ENCODE data around the gene SCIN.

Gene SCIN

DNA sequence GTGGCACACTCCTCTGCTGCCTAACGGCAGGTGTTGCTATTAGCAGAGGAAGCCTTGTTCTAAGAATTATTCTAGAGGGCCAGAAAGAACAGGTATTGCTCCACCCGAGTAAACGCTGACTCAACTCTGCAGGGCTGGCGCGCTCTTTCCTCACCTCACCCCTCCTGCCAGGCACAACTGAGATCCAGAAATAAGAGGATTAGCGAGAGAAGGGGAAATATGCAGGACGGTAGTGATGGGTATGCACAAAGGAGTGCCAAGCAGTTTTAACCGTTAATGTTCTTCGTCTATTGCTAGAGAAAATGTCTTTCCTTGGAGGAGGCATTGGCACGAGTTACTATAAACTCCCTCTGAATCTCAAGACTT, 369 bp upstream of the SCIN start:
- no peak for DNase-seq

DNA sequence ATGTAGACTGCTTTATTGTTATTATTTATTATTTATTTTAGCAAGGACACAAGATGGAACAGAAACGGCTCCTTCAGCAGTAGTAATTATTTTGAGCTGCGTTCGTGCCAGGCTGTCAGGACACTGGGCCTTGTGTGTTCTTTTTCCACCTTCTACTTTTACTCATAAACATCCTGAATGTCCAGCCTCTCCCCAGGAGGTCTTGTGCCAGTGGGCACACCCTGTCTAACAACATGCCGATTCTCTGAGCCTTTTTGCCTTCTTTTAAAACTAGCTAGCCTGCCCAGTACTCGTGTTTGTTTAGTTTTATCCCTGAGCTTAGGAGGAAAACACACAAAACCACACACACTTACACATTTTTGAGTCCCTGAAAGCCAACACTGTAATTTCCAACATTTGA, 1.2 kb downstream of the SCIN start:
- DNase-seq = no peak

DNA sequence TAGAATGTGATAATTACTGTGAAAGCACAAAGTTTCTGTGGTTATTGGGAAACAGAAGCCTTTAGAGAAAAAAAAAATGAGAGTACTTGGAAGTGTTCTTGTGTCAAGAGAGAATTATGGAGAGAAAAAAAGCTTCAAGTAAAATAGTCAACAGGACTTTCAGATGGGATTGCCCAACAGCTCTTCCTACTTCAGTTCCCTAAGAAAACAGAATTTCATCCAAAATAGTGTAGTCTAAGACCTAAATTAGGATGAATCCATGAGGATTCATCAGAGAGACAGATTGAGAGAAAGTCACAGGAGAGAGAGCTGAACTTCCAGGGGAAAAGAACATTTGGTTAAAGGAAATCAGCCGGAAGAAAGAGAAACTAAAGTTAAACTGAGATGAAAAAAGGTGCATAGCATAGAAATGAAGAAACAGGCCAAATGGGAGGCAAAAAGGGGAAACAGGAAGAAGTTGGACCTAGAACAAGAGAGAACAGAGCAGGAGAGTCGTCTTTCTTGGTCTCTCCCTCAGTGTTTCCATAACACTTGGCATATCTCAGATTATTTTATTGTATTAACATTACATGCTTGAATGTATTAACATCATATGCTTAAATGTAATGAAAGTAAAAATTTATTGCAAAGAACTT, 2.5 kb downstream of the SCIN start:
- no peak for DNase-seq

DNA sequence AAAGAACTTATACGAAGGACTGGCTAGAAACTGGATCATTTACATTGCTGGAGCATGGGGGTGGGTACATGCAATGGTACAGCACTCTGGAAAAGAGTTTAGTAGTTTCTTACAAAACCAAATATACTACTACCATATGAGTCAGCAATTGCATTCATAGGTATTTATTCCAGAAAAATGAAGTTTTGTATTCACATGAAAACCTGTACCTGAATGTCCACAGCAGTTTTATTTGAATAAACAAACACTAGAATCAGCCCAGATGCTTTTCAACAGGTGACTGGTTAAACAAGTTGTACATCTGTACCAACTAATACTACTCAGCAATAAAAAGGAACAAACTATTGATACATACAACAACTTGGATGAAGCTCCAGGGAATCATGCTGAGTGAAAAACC, 3.4 kb downstream of the SCIN start:
- DNase-seq = no peak

DNA sequence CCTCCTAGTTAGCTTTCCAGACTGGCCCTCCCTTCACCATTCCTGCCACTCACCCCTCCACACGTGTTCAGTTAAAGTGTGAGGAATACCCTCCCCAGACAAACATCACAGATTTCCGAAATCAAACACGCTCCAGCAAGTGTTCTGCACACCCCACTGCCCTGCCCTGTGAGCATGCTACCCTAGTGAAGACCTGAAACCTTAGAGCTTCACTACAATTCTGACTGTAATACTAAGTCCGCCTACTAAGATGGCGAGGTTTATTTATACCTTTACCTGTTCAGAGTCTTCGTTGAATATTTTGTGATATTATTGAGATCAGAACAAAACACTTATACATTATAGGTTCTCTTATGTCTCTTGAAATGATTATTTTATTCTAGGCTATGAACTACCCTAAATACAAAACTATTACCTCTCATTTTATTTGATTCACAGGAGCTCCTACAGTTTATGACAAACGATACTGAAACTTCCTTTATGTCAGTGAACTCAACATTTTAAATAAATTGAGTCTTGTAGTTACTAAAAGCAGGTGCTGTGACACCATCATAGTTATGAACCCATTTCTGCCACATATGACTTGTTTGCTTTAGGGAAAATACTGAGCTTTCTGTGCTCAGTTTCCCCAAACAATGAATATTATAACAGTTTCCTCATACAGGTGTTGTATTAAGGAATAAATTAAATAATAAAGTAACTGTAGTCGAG, 8.6 kb downstream of the SCIN start:
- no peak for DNase-seq

DNA sequence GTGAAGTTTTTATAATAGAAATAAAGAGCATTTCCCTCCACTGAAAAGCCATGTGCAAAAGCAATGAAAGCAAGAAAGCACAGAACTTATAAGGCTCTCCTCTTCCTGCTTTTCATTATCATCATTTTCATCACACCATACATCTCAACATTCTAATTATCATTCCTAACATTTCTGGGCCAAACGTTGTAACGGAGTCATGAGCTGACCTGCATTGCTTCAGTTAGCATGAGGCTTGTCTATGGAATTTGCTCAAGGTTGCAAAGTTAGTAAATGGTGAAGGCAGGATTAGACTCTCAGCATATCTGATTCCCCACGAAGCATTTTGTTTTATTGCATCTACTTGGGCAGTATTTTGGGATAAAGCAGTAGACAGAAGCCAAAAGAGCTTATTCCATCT, 11.4 kb downstream of the SCIN start:
- no peak for DNase-seq

DNA sequence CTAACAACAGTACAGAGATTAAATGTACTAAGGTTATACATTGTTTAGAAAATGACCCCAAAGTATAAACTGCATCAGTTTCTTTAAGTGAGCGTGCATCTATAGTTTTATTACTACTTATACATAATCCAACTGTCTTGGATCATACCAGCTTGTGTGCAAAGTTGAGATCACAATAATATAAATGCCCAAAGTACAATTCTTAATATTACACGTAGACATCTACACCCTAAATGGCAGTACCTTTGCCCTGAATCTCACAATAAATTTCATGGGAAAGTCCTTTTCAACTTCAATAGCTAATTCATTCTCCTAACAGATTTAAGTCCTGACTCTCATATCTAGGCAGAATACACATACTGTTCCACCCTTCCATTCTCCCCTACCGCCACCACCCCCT, 11.8 kb downstream of the SCIN start:
- no peak for DNase-seq

DNA sequence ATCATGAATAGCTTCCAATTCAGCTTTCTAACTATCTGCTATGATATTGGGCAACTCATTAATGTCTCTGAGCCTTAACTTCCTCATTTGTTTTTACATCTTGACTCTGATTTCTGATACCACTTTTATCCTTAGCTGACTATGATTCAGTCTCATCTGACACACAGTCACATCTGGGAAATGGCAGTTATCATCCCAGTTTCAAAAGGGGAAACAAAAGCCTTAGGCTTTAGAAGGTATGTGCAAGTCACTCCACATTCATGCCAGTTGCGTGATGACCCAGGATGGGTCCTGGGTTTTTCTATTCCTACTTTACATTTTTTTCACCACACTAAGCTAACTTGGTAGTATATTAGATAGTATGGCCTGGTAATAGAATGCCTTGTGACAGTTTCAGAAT, 12.7 kb downstream of the SCIN start:
- no peak for DNase-seq

DNA sequence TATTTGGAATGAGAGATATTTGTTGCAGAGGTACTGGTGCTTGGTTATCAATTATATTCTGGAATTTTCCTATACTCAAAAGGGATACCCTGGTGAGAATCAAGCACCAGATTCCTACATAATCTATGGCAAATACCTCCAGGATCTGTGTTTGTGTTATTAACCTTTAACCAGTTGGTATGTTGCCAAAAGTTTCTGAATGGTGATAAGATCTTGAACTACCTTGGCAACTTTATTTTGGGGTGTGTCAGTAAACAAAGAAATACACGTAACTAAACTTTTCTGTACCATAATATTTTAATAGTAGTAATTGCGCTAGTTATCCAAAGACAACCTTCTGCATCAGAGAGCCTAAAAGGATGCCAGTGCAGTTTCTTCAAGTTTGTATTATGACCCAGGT, 13.4 kb downstream of the SCIN start:
- no peak for DNase-seq

DNA sequence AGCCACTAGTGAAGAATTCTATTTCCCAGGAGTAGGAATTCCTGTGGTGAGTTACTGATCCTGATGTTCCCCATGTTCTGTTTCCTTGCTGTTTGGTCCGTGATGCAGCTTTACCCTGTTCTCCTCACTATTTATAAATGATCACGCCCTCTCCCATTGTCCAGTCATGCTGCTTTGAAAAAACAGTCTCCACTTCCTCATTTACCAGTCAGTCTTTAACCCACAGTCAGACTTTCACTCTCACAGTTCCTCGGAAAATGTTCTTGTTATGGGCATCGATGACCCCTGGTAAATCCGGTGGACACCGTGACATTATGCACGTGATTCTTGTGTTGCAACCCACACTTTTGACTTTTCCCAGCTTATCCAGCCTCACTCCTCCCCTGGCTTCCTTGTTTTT, 14.4 kb downstream of the SCIN start:
- DNase-seq = no peak

DNA sequence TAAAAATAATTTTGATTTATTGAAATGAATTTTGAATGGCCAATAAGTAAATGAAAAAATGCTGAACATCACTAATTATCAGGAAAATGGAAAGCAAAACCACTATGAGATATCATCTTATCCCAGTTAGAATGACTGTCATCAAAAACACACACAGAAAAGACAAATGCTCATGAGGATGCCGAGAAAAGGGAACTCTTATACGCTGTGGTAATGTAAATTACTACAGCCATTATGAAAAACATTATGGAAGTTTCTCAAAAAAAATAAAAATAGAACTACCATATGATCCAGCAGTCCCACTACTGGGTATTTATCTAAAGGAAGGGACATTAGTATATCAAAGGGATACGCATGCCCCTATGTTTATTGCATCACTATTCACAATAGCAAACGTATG, 15.8 kb downstream of the SCIN start:
- DNase-seq = no peak

DNA sequence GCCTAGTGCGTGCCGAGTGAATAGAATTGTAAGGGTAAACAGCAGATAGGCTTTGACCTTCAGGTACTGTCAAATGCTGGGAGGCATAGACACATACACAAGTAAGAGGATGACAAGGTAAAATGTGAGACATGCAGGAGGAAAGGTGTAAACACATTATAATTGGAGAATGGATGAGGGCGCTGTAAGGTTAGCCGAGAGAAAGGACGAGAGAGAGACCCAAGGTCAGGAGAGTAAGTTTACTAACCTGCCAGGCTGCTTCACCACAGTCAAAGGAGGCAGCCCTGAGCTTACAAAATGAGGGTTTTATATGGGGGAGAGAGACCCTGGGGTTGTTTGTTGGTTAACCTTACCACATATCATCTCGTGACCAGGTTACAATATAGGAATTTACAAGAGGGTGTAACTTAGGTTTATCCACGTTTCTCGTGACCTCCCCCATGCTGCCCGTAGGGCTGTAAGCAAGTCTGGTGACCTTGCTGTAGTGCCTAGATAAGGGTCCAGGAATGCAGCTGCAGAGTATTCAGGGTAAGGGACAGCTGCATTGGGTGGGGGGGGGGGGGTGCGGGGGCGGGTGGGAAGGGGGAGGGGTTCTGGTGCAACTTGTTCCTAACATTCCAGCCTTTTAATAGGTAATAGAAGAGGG, 17.9 kb downstream of the SCIN start:
- no peak for DNase-seq

DNA sequence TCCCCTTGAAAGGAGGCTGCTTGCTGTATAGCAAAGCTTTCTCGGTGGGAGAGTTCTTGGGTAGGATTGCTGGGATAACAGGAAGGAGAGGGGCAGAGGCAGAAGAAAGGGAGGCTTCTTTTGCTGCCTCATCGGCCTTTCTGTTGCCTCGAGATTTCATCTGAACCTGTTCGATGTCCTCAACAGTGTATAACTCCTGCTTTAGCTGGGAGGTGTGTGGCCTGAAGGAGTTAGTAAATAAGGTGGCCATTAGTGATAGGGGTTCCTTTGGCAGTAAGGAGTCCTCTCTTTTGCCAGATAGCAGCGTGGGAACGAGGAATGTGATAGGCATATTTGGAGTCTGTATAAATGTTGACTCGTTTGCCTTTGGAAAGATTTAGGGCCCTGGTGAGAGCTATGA, 20.0 kb downstream of the SCIN start:
- no peak for DNase-seq

DNA sequence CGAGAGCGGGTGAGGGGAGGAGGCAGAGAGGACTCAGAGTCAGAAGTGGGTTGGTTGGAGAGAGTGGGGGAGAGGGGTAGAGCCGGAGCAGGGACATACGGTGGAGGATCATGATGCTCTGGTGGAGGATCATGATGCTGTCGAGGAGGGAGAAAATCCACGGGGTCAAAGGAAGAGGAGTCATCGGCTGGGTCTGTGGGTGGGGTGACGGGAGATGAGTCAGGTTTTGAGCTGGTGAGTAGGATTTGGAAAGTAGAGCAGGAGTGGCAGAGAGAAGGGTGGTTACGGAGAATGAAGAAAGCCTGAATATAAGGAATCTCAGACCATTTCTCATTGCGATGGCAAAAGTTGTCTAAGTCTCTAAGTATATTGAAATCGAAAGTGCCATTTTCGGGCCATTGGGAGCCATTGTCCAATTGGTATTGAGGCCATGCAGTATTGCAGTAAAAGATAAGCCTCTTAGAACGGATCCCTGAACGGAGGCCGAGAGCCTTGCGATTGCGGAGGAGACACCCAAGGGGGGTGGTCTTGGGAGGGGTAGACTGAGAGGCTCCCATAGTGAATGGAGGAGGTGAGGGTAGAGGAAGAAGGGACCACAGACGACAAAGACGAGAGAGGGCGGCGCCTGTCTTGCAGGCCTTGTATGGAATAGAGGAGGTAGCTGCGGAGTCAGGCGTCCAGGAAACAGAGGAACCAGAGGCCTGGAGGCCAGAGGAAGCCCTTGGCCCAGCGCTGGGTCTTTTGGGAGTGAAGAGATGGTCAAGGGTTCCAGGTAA, 23.8 kb downstream of the SCIN start:
- no peak for DNase-seq

DNA sequence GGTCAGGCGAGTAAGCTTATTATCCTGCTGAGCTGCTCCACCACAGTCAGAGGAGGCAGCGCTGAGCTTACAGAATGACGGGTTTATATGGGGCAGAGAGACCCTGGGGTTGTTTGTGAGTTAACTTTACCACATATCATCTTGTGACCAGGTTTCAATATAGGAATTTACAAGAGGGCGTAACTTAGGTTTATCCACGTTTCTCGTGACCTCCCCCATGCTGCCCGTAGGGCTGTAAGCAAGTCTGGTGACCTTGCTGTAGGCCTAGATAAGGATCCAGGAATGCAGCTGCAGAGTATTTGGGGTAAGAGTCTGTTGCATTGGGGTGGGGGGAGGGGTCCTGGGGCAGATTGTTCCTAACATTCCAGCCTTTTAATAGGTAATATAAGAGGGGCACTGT, 24.6 kb downstream of the SCIN start:
- DNase-seq = no peak

DNA sequence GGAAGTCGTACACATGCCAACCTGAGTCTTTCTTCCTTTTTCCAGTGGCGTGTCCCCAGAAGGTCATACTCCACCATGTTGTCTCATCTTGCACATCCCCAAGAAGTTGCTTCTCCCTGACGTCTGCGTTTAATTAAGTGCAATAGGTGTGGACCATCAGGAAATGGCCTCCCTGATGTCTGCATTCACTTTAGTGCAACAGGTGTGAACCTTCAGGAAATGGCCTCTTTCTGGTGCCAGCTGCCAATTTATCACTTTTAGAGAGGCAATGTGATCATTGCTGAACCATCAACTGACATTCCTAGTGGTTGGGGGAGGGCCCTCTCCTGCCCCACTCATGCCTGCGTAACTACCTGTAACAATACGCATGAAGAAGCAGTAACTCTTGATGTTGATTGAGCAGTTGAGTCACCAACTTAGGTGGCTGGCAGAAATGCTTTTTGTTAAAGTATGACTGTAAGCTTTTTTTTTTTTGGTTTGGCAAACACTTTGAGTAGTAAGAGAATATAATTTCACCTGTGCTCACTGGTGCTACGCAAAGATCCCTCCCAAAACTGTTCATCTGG, 25.8 kb downstream of the SCIN start:
- DNase-seq = no peak

DNA sequence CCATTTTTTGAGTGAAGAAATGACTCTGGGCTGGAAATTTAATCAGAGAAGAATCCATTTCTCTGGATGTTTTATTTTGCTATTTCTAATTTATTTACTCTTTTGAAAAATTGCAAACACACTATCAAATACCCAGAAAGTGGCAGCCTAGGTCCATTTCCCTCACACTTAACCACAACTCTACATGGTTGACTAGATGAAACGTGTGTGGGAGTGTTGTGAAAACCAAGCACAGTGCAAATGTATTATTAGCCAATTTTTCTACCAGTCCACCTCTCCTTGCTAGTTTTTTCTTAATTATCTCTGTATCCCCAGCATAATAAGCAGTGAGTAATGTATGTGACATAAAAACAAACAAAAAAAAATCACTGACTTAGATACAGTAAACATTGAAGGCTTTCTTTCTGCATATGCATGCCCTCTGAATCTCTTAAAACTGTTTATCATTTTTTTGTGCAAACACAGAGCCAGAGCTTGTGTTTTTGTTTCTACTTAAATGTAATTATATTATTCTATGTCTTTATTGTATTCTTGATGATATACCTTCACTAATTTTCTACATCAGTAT, 30.9 kb downstream of the SCIN start:
- DNase-seq = no peak

DNA sequence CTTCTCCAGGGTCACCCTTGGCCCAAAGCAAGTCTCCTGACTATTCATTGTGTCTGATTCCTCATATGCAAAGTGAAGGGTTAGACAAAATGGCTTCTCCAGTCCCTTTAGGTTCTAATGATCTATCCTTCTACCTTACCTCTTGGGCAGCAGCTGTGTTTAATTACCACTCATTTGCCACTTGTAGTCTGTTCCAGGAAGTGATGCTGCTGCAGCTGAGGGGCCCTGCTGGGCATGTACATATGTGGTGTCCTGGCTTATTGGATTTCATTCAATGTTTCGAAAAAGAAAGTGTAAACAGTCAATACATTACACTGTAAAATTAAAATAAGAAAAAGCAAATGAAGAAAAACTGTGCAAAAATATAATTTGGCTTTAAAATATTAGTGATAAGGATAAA, 36.6 kb downstream of the SCIN start:
- DNase-seq = no peak

DNA sequence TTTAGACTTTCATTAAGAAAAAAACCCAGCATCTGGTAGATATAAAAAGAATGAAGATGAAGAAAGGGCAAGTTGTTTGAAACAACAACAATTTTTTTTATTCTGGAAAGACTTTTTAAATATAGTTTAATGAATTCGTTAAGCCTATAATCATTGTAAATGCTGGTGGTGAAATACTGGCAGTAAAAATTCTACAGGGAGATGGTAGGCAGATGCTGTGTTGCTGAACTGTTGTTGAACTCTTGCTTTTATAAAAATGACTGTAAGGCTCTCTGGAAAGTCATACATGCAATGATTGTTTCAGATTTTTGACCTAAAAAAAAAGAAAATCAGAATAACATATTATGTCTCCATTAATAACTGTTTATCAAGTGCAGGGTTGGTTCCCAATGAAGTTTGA, 39.0 kb downstream of the SCIN start:
- no peak for DNase-seq

DNA sequence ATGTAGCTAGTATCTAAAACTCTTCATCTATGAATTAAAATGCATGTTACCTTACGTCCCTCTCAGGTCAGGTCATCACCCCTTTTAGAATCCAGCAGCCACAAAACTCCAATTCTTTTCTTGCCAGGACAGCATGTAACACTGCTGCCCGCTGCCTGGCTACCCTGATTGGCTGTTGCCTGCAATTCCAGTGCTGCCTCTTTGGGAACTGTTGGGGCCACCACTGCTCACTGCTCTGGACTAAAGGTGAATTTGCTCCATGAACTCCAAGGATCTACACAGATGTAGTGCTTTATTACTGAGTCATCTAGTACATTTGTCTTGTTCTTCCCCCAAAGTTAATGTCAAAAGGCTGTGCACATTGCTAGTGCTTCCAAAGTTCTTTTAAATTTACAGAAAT, 40.4 kb downstream of the SCIN start:
- no peak for DNase-seq

DNA sequence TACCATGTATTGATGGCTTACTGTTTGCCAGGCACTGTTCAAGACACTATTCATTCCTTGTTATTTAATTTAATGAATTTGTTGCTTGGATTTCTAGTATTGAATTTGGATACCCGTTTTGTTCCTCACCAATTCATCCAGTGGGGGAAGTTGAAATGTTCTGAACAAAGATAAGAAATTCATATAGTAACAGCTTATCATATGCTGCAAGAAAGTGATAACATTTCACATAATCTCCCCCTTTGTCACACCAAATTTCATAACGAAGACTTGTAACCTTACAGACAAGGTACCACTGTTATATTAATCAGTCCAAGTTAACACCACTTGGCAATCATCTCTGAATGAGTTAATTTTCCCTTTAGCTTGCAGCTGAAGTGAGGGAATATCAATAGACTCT, 42.1 kb downstream of the SCIN start:
- no peak for DNase-seq

DNA sequence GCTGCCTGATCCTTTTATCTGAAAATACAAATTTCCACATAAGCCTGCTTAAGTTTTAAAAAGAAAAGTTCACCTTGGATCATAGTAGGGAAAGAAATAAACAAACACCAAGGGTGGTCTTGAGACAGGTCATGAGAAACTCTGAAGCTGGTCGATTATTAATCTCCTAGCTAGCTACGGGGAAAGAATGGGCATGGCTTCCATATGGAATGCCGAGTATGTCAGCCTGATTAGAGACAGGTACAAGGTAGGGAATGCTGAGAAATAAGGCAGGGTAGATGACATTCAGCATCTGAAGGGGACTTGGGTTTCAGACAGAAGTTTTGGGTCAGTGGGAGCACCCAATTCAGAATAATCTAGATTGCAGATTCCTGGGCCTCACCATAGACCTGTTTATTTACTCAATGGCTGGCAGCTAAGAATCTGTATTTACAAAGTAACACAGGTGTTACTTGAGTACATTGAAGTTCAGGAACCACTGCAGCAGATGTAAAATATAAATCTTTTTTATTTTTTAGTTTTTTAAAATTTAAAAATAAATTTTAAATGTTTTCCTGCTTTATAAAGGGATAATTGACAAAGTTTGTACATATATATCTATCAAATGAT, 49.0 kb downstream of the SCIN start:
- DNase-seq = no peak

DNA sequence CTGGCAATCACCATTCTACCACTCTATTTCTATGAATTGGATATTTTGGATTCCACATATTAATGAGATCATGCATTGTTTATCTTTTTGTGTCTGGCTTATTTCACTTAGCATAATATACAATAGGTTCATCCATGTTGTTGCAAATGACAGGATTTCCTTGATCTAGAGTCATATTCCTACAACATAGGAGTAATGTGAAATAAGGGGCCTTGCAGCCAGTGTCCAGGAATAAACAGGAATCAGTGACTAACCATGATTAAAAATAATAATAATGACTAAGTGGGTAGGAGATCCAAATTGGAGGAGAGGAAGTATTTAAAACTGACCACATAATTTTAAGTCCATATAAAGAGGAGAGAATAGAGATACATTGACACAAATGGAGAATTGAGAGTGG, 49.9 kb downstream of the SCIN start:
- DNase-seq = no peak
